Measurements from ENCODE around the gene CDK10. TPM values are rescaled to one million over a fixed set of nuclear protein-coding genes. Genes with fewer than 3 reads are reported as not detected.

CDK10 gene
- total RNA-seq, 6 experiments from 2014 or later: 35.0 to 72.2 (median 53.7) TPM

DNA sequence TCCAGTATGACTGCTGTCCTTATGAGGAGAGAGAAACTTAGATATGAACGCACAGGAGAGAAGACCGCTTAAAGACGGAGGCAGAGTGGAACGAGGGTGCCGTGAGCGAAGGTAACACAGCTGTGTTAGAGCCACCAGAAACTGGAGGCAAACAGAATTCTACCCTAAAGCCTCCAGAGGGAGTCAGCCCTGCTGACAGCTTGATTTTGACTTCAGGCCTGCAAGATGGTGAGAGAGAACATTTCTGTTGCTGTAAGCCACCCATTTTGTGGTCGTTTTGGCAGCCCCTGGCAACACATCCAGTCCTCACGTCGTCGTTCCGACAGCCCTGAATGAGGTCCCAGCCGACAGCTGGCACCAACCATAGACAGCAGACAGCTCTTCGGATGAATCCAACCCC, 17.8 kb downstream of the CDK10 start:
- H3K27ac ChIP-seq: no peak overlapping the region
- ATAC-seq: no peak
- peaks cover 0 to 15% (median 5%) of the 10 kb centered on the region in 4 donors for H3K4me1 ChIP-seq
- intact Hi-C loops (cut with DNase I): loop anchor here (10.0 kb wide), 2 partner anchors 91 to 171 kb away; partner anchors contain the start of gene TCF25 (in 1 of the 2)
- H3K9me3 ChIP-seq: no peaks in the 10 kb centered on the region
- TF ChIP-seq, protein P1, sequence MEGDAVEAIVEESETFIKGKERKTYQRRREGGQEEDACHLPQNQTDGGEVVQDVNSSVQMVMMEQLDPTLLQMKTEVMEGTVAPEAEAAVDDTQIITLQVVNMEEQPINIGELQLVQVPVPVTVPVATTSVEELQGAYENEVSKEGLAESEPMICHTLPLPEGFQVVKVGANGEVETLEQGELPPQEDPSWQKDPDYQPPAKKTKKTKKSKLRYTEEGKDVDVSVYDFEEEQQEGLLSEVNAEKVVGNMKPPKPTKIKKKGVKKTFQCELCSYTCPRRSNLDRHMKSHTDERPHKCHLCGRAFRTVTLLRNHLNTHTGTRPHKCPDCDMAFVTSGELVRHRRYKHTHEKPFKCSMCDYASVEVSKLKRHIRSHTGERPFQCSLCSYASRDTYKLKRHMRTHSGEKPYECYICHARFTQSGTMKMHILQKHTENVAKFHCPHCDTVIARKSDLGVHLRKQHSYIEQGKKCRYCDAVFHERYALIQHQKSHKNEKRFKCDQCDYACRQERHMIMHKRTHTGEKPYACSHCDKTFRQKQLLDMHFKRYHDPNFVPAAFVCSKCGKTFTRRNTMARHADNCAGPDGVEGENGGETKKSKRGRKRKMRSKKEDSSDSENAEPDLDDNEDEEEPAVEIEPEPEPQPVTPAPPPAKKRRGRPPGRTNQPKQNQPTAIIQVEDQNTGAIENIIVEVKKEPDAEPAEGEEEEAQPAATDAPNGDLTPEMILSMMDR (IDR thresholded peaks at IDR 0.05): no peak
- no peak for TF ChIP-seq POLR2A (IDR thresholded peaks at IDR 0.05)
- no peaks in the 10 kb centered on the region for H3K36me3 ChIP-seq
- no peak overlapping the region for H3K4me3 ChIP-seq
- no peak for DNase-seq
- no peaks in the 10 kb centered on the region for H3K27me3 ChIP-seq
- WGBS (ENCODE audit: insufficient coverage, low coverage, low lambda C conversion rate, missing lambda C conversion rate): 78% methylated on average over 6 of the region's 13 CpGs

DNA sequence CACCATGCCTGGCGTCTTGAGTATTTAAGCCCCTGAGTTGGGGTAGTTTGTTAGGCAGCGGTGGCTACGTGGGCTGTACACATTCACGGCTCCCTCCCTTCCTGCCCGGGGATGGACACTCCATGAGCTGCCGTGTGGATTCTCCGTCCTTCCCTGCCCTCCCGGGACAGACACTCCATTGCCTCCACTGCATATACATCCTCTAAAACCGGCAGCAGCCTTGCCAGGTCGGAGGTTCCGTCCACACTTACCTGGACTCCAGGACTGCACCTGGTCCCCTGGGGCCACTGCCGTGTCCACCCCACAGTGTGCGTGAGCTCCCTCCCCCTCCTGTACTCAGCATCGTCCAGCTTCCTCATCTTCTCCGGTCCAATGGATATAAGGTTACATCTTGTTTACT, 18.5 kb downstream of the CDK10 start:
- intact Hi-C loops (cut with DNase I): loop anchor here (10.0 kb wide), 2 partner anchors 90 to 170 kb away; partner anchors contain the start of gene TCF25 (in 1 of the 2)
- H3K9me3 ChIP-seq: no peaks in the 10 kb centered on the region
- no peak overlapping the region for H3K27ac ChIP-seq
- H3K27me3 ChIP-seq: no peaks in the 10 kb centered on the region
- peaks cover 0 to 9% (median 3%) of the 10 kb centered on the region in 4 donors for H3K4me1 ChIP-seq
- no peaks in the 10 kb centered on the region for H3K36me3 ChIP-seq
- TF ChIP-seq, protein P1 (IDR thresholded peaks at IDR 0.05): no peak
- TF ChIP-seq POLR2A (IDR thresholded peaks at IDR 0.05): no peak
- ATAC-seq: no peak
- no peak for DNase-seq
- H3K4me3 ChIP-seq: no peak overlapping the region
- WGBS (ENCODE audit: insufficient coverage, low coverage, low lambda C conversion rate, missing lambda C conversion rate): 77% methylated on average over 7 of the region's 15 CpGs

DNA sequence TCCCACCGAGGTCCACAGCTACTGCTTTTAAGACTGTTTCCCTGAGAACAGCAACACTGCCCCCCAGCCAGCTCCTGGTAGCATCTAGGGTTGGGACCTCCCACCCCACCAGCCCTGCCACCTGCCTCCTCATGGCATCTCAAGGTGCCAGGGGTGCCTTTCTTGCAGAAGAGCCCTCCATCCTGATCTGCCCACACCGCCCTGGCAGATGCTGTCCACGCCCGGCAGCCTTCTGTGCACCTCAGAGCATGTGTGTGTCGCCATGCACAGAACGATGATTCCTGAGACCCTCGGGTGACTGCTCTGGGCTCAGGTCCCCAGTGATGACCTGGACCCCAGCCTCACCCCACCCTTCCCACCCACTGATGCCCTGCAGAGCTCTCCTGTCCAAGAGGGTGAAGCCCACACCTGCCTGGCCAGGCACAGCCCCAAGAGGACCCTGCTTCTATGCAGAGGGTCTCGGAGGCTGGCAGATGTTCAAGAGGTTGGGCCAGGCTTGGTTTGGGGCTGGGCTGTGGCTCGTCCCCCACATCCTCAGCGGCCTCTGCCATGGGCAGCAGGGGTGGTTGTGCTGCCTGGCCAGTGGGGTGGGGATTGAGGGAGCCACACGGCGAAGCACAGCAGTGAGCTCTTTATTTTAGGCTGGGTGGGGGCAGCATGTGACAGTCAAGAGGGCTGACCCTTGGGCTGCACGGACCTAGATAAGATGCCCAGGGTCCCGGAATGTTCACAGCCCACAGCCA, 20.2 kb downstream of the CDK10 start:
- no peak for DNase-seq
- Histone ChIP-seq H3K27ac (no peak overlapping the region), H3K9me3 (no peaks in the 10 kb centered on the region), H3K36me3 (no peaks in the 10 kb centered on the region), H3K4me1 (peaks cover 0 to under 1% (median 0%) of the 10 kb centered on the region in 4 donors), H3K4me3 (no peak overlapping the region), H3K27me3 (no peaks in the 10 kb centered on the region)
- ATAC-seq: no peak
- no peak for TF ChIP-seq POLR2A (IDR thresholded peaks at IDR 0.05)
- TF ChIP-seq, protein P1 (IDR thresholded peaks at IDR 0.05): no peak
- WGBS (ENCODE audit: insufficient coverage, low coverage, low lambda C conversion rate, missing lambda C conversion rate): 70% methylated on average over 5 of the region's 14 CpGs
- intact Hi-C loops (cut with DNase I): loop anchor here (10.0 kb wide), 2 partner anchors 88 to 168 kb away; partner anchors contain the start of gene TCF25 (in 1 of the 2)

DNA sequence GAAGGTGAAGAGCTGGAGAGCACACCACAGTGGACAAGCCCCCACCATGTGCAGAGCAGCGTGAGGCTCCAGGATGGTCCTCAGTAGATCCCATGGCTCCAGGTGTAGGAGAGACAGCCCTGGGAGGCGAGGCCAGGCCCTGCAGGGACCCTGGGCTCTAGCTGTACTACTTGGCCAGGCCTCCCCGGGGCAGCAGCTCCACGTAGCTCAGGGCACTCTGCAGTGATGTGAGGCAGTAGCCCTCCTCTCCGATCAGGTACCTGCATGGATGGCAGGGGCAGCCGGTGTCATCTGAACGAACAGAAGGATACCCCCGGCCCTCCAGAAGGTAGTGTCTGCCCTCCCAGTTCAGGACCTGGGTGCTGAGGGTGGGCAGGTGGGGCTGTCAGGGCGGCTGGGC, 21.2 kb downstream of the CDK10 start:
- DNase-seq (no peak), ATAC-seq (no peak)
- WGBS (ENCODE audit: insufficient coverage, low coverage, low lambda C conversion rate, missing lambda C conversion rate): no CpG with 5 or more reads among the region's 9 CpGs
- H3K27ac ChIP-seq: no peak overlapping the region
- no peaks in the 10 kb centered on the region for H3K9me3 ChIP-seq
- TF ChIP-seq POLR2A (IDR thresholded peaks at IDR 0.05): no peak
- TF ChIP-seq, protein P1 (IDR thresholded peaks at IDR 0.05): no peak
- no peaks in the 10 kb centered on the region for H3K36me3 ChIP-seq
- intact Hi-C loops (cut with DNase I): loop anchor here (10.0 kb wide), 2 partner anchors 87 to 167 kb away; partner anchors contain the start of gene TCF25 (in 1 of the 2)
- H3K27me3 ChIP-seq: no peaks in the 10 kb centered on the region
- H3K4me1 ChIP-seq: peaks cover 0 to 6% (median 0%) of the 10 kb centered on the region in 4 donors
- H3K4me3 ChIP-seq: no peak overlapping the region

Measured in right lobe of liver (tissue), 6 donors.